HL-60 (cell line): ENCODE data around the gene ZBTB34.
"Not testable (repeated sequence)": the region's sequence is repeated elsewhere in the genome, so short reads cannot be mapped to it uniquely, and the experiment has no call there.

Source experiments
- DNase-seq, 2 experiments: peaks; one replicate each; pipeline ENCODE4 v3.0.0-alpha.2; 2010 to 2020; ENCODE audit warnings: low read depth in 1 of 2, low spot score in 1 of 2
- H3K27ac ChIP-seq: fragments of 250-450 bp; sonication (Bioruptor Pico); replicated peaks from 2 replicates; pipeline ENCODE4 v1.5.1; 2020; ENCODE audit warnings: mild to moderate bottlenecking, moderate library complexity
- H3K27me3 ChIP-seq: fragments of 250-450 bp; sonication (Bioruptor Pico); 2 replicates; pipeline ENCODE4 v1.5.1; 2021; ENCODE audit warnings: mild to moderate bottlenecking, moderate library complexity; ENCODE audit not compliant: insufficient read depth, poor library complexity, severe bottlenecking
- H3K4me3 ChIP-seq: replicated peaks from 2 replicates; pipeline ENCODE4 v1.5.1; 2011; ENCODE audit warnings: mild to moderate bottlenecking, control low read depth, low read length; ENCODE audit not compliant: insufficient read depth
- GABPA ChIP-seq: IDR thresholded peaks from 2 replicates; pipeline ENCODE4 v1.6.1; 2012; ENCODE audit warnings: low read depth
- POLR2AphosphoS5 ChIP-seq: IDR thresholded peaks from 2 replicates; pipeline ENCODE4 v1.6.1; 2012; ENCODE audit warnings: low read depth
- SPI1 ChIP-seq: IDR thresholded peaks from 2 replicates; pipeline ENCODE4 v1.6.1; 2012; ENCODE audit warnings: low read depth, mild to moderate bottlenecking, borderline replicate concordance
- long read RNA-seq: library from polyadenylated mRNA; unstranded; transcript quantifications from one replicate; pipeline ENCODE4 v2.0.0, GENCODE V29; 2020
- TF ChIP-seq, protein P1 (sequence below): IDR thresholded peaks from one replicate; pipeline ENCODE4 v1.5.1; 2011; ENCODE audit warnings: low read length, control low read depth, inconsistent platforms; ENCODE audit not compliant: insufficient read depth
- TF ChIP-seq, protein P2 (sequence below): IDR thresholded peaks from 2 replicates; pipeline ENCODE4 v1.6.1; 2012; ENCODE audit warnings: low read depth; ENCODE audit not compliant: insufficient replicate concordance

Gene ZBTB34, protein sequence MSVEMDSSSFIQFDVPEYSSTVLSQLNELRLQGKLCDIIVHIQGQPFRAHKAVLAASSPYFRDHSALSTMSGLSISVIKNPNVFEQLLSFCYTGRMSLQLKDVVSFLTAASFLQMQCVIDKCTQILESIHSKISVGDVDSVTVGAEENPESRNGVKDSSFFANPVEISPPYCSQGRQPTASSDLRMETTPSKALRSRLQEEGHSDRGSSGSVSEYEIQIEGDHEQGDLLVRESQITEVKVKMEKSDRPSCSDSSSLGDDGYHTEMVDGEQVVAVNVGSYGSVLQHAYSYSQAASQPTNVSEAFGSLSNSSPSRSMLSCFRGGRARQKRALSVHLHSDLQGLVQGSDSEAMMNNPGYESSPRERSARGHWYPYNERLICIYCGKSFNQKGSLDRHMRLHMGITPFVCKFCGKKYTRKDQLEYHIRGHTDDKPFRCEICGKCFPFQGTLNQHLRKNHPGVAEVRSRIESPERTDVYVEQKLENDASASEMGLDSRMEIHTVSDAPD
- long read RNA-seq, full-length matches to known transcripts: 6 of 7 reads
- long read RNA-seq, partial matches to known transcripts: 0 of 7 reads
- long read RNA-seq, other reads (novel, unspliced or antisense): 1 of 7 reads

DNA sequence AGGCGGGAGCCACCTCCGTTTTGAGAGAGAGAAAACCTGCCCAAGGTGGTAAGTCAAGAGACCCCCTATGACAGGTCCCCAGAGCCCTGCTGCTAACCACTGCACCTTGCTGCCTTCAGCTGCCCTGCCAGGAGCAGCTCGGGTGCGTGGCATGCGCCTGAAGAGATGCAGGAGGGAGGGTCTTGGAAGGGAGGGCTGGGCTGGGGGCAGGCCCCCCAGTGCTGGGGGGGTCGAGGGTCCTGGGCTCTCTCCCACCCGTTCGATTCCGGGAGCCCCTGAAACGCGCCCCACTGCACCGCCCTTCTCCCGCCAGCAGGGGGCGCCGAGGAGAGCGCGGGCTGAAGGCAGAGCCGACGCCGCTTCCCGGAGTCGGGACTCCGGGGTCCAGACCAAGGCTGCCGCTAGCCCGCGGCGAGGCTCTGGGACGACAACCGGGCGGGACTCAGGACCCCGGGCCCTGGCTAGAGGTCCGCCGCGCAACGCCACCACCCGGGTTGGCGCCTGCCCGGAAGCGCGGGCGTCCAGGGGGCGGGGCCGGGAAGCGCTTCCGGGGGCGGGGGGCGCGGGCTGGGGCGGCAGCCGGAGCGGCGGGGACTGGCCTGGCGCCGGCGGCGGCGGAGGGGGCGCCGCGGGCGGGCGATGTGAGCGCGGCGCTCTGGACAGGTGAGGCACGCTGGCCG is at the start of gene ZBTB34:
Gene ZBTB34 (plus strand): TSS at position 563 of the 680 bp plus-strand sequence. CDS start 18,761 bp downstream, outside the sequence.
- DNase-seq: peak; percentile 60 to 80
- TF ChIP-seq, protein P1, sequence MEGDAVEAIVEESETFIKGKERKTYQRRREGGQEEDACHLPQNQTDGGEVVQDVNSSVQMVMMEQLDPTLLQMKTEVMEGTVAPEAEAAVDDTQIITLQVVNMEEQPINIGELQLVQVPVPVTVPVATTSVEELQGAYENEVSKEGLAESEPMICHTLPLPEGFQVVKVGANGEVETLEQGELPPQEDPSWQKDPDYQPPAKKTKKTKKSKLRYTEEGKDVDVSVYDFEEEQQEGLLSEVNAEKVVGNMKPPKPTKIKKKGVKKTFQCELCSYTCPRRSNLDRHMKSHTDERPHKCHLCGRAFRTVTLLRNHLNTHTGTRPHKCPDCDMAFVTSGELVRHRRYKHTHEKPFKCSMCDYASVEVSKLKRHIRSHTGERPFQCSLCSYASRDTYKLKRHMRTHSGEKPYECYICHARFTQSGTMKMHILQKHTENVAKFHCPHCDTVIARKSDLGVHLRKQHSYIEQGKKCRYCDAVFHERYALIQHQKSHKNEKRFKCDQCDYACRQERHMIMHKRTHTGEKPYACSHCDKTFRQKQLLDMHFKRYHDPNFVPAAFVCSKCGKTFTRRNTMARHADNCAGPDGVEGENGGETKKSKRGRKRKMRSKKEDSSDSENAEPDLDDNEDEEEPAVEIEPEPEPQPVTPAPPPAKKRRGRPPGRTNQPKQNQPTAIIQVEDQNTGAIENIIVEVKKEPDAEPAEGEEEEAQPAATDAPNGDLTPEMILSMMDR: peak; percentile 65
- TF ChIP-seq POLR2AphosphoS5 (peak; percentile 41; the same call in 1 of the 2 replicates), SPI1 (no peak), GABPA (peak; percentile 64)
- Histone ChIP-seq H3K4me3 (peak within 1 kb of the TSS; percentile 81), H3K27ac (peak within 1 kb of the TSS; percentile 95), H3K27me3 (no peaks in the 10 kb centered on the region)

DNA sequence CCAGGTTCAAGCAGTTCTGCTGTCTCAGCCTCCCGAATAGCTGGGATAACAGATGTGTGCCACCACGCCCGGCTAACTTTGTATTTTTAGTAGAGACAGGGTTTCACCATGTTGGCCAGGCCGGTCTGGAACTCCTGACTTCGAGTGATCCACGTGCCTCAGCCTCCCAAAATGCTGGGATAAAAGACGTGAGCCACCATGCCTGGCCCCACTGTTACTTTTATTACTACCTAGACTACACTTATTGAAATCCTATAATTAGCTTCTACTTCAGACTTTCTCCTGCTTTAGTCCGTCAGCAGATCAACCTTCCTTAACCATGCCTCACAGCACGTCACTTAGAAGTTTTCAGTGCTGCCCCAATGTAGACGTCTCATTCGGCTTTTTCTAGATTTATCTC is 47.4 kb upstream of the ZBTB34 start:
- Histone ChIP-seq H3K27ac (no peak overlapping the region), H3K4me3 (no peak overlapping the region), H3K27me3 (no peaks in the 10 kb centered on the region)
- TF ChIP-seq, protein P2, sequence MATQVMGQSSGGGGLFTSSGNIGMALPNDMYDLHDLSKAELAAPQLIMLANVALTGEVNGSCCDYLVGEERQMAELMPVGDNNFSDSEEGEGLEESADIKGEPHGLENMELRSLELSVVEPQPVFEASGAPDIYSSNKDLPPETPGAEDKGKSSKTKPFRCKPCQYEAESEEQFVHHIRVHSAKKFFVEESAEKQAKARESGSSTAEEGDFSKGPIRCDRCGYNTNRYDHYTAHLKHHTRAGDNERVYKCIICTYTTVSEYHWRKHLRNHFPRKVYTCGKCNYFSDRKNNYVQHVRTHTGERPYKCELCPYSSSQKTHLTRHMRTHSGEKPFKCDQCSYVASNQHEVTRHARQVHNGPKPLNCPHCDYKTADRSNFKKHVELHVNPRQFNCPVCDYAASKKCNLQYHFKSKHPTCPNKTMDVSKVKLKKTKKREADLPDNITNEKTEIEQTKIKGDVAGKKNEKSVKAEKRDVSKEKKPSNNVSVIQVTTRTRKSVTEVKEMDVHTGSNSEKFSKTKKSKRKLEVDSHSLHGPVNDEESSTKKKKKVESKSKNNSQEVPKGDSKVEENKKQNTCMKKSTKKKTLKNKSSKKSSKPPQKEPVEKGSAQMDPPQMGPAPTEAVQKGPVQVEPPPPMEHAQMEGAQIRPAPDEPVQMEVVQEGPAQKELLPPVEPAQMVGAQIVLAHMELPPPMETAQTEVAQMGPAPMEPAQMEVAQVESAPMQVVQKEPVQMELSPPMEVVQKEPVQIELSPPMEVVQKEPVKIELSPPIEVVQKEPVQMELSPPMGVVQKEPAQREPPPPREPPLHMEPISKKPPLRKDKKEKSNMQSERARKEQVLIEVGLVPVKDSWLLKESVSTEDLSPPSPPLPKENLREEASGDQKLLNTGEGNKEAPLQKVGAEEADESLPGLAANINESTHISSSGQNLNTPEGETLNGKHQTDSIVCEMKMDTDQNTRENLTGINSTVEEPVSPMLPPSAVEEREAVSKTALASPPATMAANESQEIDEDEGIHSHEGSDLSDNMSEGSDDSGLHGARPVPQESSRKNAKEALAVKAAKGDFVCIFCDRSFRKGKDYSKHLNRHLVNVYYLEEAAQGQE: no peak
- TF ChIP-seq POLR2AphosphoS5 (no peak), SPI1 (no peak)
- DNase-seq: no peak

DNA sequence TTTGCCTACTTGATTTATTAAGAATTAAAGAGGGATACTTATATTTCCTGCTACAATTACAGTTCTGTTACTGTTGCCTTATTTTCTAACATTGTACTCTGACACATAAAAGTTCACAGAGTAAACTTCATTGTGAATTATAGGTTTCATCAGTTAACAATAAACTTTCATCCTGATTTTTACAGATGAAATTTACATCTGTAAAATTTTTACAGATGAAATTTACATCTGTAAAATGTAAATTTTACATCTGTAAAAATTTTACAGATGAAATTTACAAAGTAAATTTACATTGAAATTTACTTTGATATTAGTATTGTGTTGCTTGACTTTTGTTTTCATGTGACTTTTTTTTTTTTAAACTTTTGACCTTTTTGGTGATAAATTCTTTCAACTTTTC is 46.3 kb upstream of the ZBTB34 start:
- TF ChIP-seq, protein P1: no peak
- TF ChIP-seq GABPA: no peak
- no peak for TF ChIP-seq POLR2AphosphoS5
- no peak for TF ChIP-seq SPI1
- H3K27me3 ChIP-seq: no peaks in the 10 kb centered on the region
- H3K4me3 ChIP-seq: no peak overlapping the region
- DNase-seq: no peak
- no peak overlapping the region for H3K27ac ChIP-seq

DNA sequence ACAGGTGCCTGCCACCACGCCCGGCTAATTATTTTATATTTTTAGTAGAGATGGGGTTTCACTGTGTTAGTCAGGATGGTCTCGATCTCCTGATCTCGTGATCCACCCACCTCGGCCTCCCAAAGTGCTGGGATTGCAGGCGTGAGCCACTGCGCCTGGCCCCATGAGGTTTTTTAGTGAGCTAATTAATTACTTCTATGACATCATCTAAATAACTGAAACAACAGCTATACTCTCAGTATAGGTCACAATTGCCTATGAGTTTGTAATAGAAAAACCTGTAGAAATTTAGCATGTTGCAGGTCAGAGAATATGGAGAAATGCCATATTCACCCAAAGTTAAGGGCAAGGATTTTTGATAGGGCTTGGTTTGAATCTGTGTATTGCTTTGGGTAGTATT is 42.8 kb upstream of the ZBTB34 start:
- H3K4me3 ChIP-seq, DNase-seq, H3K27me3 ChIP-seq, H3K27ac ChIP-seq: not testable (repeated sequence)

DNA sequence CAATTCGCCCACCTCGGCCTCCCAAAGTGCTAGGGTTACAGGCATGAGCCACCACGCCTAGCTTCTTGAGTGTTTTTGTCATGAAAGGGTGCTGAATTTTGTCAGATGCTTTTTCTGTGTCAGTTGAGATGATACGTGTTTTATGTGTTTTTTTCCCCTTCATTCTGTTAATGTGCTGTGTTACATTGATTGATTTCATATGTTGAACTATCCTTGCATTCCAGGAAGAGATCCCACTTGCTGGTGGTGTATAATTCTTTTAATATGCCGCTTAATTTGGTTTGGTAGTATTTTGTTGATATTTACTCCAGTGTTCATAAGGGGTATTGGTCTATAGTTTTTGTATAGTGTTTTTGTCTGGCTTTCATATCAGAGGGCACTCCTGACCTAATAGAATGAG is 42.0 kb upstream of the ZBTB34 start:
- no peak overlapping the region for H3K4me3 ChIP-seq
- DNase-seq: no peak
- TF ChIP-seq GABPA: no peak
- TF ChIP-seq, protein P1: no peak
- no peak for TF ChIP-seq SPI1
- no peak for TF ChIP-seq POLR2AphosphoS5
- TF ChIP-seq, protein P2: no peak
- H3K27ac ChIP-seq: no peak overlapping the region
- H3K27me3 ChIP-seq: no peaks in the 10 kb centered on the region
